ENCODE measurements around the gene IGF1R. TPM values are rescaled to one million over a fixed set of nuclear protein-coding genes. Genes with fewer than 3 reads are reported as not detected.

The IGF1R gene
- total RNA-seq, 2 experiments from 2014 or later: 22.8 to 24.7 TPM

DNA sequence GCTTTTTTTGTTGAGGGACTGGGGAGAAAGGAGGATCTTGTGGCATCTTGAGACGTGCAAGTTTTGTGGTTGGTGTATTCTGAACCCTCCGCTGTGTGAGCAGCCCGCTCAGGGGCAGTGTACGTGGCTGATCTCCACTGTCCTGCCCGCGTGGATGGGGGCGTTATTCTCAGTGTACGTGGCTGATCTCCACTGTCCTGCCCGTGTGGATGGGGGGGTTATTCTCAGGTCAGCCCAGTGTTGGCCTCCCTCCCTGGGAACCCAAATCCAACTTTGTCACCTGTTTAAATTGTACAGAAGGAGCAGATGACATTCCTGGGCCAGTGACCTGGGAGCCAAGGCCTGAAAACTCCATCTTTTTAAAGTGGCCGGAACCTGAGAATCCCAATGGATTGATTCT, 275.2 kb downstream of the IGF1R start:
- TF ChIP-seq, protein P1, sequence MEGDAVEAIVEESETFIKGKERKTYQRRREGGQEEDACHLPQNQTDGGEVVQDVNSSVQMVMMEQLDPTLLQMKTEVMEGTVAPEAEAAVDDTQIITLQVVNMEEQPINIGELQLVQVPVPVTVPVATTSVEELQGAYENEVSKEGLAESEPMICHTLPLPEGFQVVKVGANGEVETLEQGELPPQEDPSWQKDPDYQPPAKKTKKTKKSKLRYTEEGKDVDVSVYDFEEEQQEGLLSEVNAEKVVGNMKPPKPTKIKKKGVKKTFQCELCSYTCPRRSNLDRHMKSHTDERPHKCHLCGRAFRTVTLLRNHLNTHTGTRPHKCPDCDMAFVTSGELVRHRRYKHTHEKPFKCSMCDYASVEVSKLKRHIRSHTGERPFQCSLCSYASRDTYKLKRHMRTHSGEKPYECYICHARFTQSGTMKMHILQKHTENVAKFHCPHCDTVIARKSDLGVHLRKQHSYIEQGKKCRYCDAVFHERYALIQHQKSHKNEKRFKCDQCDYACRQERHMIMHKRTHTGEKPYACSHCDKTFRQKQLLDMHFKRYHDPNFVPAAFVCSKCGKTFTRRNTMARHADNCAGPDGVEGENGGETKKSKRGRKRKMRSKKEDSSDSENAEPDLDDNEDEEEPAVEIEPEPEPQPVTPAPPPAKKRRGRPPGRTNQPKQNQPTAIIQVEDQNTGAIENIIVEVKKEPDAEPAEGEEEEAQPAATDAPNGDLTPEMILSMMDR (IDR thresholded peaks at IDR 0.05): no peak
- DNase-seq (no peak), ATAC-seq (no peak)
- peaks cover 5% of the 10 kb centered on the region for H3K36me3 Mint-ChIP-seq (ENCODE audit: low read depth)
- H3K4me1 Mint-ChIP-seq (ENCODE audit: low read depth): peaks cover 16% of the 10 kb centered on the region
- POLR2A ChIA-PET: no interaction called here
- intact Hi-C loops (cut with micrococcal nuclease): no loop called here
- H3K27me3 Mint-ChIP-seq: no peaks in the 10 kb centered on the region
- CTCF ChIA-PET: no interaction called here
- no peak overlapping the region for H3K4me3 Mint-ChIP-seq
- no peaks in the 10 kb centered on the region for H3K9me3 Mint-ChIP-seq
- H3K27ac Mint-ChIP-seq: no peak overlapping the region

DNA sequence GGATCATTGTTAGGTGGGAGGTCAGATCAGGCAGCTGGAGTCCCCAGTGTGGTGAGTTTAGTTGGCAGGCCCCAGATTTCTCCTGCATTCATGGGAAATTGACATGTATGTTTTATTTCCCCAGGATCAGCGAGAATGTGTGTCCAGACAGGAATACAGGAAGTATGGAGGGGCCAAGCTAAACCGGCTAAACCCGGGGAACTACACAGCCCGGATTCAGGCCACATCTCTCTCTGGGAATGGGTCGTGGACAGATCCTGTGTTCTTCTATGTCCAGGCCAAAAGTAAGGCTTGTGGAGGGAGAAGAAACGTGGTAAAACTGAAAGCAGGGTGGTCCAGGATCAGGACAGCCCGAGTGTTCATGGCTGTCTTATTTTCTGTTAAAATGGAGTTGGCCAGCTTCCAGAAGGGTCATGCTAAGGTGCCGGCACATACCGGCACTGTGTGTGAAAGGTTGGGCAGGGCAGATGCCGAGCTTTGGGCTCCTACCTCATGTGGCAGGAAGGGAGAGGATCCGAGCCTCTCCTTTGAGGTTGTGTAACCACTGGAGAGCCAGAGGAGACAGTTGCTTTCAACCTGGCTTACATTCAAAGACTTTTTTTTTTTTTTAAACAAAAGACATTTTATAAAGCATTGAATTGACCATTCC, 276.2 kb downstream of the IGF1R start:
- Mint-ChIP-seq H3K27ac (no peak overlapping the region), H3K9me3 (no peaks in the 10 kb centered on the region), H3K27me3 (no peaks in the 10 kb centered on the region), H3K4me3 (no peak overlapping the region), H3K36me3 (ENCODE audit: low read depth) (peaks cover 5% of the 10 kb centered on the region), H3K4me1 (ENCODE audit: low read depth) (peaks cover 10% of the 10 kb centered on the region)
- ATAC-seq (no peak), DNase-seq (no peak)
- TF ChIP-seq, protein P1 (IDR thresholded peaks at IDR 0.05): no peak
- ChIA-PET POLR2A (no interaction called here), CTCF (no interaction called here)
- intact Hi-C loops (cut with micrococcal nuclease): no loop called here

DNA sequence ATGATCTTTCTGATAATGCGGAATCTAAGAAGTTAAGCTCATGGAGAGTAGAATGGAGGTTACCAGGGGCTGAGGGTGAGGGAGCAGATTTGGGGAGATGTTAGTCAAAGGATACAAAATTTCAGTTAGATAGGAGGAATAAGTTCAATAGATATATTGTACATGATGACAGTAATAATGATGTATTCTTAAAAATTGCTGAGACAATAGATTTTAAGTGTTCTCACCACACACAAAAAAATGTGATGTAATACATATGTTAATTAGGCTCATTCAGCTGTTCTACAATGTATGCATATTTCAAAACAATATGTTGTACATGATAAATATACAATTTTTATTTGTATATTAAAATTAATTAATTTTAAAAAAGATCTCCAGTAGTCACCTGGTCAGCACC, 277.9 kb downstream of the IGF1R start:
- no peaks in the 10 kb centered on the region for H3K4me1 Mint-ChIP-seq (ENCODE audit: low read depth)
- CTCF ChIA-PET: no interaction called here
- DNase-seq: no peak
- no peak overlapping the region for H3K4me3 Mint-ChIP-seq
- POLR2A ChIA-PET: interaction anchor here (0.9 kb wide), 1 partner anchor 38 kb away, joined by 3 read pairs; no protein-coding TSS in a partner anchor
- TF ChIP-seq, protein P1 (IDR thresholded peaks at IDR 0.05): no peak
- H3K9me3 Mint-ChIP-seq: no peaks in the 10 kb centered on the region
- H3K27ac Mint-ChIP-seq: no peak overlapping the region
- no peak for ATAC-seq
- no peaks in the 10 kb centered on the region for H3K27me3 Mint-ChIP-seq
- peaks cover 5% of the 10 kb centered on the region for H3K36me3 Mint-ChIP-seq (ENCODE audit: low read depth)
- intact Hi-C loops (cut with micrococcal nuclease): no loop called here

DNA sequence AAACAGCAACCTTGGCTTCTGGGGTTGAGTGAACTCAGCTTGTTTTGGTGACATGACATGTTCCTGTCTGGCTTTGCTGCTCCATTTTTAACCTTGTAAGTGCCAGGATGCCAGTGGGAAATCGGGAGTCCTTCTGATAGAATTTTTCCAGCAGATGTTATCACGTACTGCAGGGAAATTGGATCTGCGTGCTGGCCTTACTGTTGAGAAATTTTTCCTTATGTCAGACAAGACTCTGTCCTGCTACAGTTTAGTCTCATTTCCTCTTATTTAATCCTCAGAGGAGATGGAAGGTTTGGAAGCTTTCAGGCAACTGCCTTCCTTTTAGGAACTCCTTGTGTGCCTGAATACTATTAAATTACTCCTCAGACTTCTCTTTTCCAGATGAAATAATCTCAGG, 278.7 kb downstream of the IGF1R start:
- no peak overlapping the region for H3K4me3 Mint-ChIP-seq
- H3K36me3 Mint-ChIP-seq (ENCODE audit: low read depth): peaks cover 5% of the 10 kb centered on the region
- ATAC-seq (no peak), DNase-seq (no peak)
- no peak overlapping the region for H3K27ac Mint-ChIP-seq
- POLR2A ChIA-PET: interaction anchor here (0.9 kb wide), 1 partner anchor 37 kb away, joined by 3 read pairs; no protein-coding TSS in a partner anchor
- no peaks in the 10 kb centered on the region for H3K27me3 Mint-ChIP-seq
- H3K9me3 Mint-ChIP-seq: no peaks in the 10 kb centered on the region
- H3K4me1 Mint-ChIP-seq (ENCODE audit: low read depth): no peaks in the 10 kb centered on the region
- CTCF ChIA-PET: no interaction called here
- TF ChIP-seq, protein P1 (IDR thresholded peaks at IDR 0.05): no peak
- intact Hi-C loops (cut with micrococcal nuclease): no loop called here

DNA sequence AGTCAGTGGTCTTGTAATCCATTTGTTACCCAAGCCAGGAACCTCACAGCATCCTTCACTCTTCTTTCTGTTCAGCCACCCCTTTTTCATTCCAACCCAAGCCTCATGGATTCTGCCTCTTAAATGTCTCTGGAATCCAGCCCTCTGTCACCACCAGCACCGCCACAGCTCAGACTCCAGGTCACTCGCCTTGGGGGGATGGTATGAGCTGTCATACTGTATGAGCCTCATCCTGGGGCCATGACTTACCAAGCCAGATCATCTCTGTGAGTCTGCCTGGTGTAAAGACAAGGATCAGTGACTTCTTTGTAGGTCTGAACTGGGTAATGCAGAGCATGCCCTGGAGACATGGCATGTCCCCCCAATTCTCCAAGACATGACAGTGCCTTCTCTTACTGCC, 279.7 kb downstream of the IGF1R start:
- ChIA-PET POLR2A (interaction anchor here (0.6 kb wide), 1 partner anchor 25 kb away, joined by 3 read pairs; no protein-coding TSS in a partner anchor), CTCF (no interaction called here)
- no peak overlapping the region for H3K4me3 Mint-ChIP-seq
- TF ChIP-seq, protein P1 (IDR thresholded peaks at IDR 0.05): no peak
- no peak overlapping the region for H3K27ac Mint-ChIP-seq
- H3K9me3 Mint-ChIP-seq: no peaks in the 10 kb centered on the region
- no peak for DNase-seq
- H3K36me3 Mint-ChIP-seq (ENCODE audit: low read depth): peaks cover 5% of the 10 kb centered on the region
- intact Hi-C loops (cut with micrococcal nuclease): no loop called here
- H3K27me3 Mint-ChIP-seq: no peaks in the 10 kb centered on the region
- no peaks in the 10 kb centered on the region for H3K4me1 Mint-ChIP-seq (ENCODE audit: low read depth)
- ATAC-seq: no peak

Data from activated CD8-positive, alpha-beta T cell treated with anti-CD3 and anti-CD28 coated beads for 36 hours (primary cell).